Measurements from ENCODE around the gene TRIM8.

Gene TRIM8

DNA sequence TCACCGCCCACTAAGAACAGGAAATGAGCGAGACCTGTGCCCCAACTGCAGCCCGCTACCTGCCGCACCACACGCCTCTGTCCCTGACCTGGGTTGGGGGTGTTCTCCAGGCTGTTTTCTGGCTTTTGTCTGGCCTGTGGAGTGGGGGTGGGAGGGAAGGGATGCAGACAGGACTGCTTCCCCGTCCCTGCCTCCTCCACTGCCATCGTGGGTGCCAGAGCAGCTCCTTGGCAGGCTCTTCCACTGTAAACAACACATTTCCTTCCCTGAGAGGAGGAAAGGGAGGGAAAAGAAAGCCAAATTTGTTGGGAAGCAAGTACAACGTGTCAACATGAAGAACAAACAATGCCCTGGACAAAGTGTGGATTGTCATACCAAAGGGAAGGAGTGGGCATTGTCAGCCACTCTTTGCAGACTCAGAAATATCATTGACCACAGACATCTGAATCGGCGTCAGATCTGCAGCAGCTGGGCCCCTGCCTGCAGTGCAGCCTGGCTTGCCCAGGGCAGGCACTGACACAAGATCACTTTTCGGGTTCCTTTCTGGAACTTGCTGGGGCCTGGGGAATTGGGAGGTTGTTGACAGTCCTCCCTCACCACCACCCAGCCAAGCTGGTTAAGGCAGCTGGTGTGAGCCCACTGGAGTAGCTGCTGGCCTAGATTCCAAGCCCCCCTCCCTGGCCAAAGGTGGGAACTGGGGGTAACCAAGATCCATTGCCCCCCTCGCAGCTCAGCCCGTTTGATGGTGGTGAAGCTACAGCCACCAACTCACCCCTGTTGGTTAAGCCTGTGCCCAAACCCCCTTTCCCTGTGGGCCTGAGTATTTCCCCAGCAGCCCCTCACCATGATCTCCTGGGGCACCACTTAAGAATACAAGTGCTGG is 22.6 kb upstream of the TRIM8 start:
- peak overlapping the region; percentile 40 for H3K27ac ChIP-seq
- TF ChIP-seq, protein P1, sequence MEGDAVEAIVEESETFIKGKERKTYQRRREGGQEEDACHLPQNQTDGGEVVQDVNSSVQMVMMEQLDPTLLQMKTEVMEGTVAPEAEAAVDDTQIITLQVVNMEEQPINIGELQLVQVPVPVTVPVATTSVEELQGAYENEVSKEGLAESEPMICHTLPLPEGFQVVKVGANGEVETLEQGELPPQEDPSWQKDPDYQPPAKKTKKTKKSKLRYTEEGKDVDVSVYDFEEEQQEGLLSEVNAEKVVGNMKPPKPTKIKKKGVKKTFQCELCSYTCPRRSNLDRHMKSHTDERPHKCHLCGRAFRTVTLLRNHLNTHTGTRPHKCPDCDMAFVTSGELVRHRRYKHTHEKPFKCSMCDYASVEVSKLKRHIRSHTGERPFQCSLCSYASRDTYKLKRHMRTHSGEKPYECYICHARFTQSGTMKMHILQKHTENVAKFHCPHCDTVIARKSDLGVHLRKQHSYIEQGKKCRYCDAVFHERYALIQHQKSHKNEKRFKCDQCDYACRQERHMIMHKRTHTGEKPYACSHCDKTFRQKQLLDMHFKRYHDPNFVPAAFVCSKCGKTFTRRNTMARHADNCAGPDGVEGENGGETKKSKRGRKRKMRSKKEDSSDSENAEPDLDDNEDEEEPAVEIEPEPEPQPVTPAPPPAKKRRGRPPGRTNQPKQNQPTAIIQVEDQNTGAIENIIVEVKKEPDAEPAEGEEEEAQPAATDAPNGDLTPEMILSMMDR (IDR thresholded peaks at IDR 0.05) = no peak
- TF ChIP-seq ZFX (IDR thresholded peaks at IDR 0.05; ENCODE audit: borderline replicate concordance) = no peak

DNA sequence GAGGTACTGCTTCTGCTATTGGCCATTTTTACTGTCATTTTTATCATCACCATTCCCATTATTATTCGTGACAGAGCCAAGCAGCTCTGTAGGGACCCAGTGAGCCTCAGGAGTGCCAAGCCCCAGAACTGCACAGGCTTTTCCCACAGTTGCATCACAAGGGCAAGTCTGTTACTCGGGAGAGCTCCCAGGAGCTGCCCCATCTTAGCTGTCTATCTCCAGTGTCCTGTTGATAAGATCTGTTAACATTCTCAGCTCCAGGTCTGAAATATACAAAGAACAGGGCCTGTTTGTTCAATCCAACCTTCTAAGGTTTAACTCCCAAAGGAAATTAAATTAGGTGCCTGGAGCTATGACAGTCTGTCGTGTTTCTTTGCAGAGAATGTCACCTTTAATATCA is 20.2 kb upstream of the TRIM8 start:
- H3K27ac ChIP-seq = no peak overlapping the region
- TF ChIP-seq, protein P1 (IDR thresholded peaks at IDR 0.05) = no peak
- TF ChIP-seq ZFX (IDR thresholded peaks at IDR 0.05; ENCODE audit: borderline replicate concordance) = no peak

DNA sequence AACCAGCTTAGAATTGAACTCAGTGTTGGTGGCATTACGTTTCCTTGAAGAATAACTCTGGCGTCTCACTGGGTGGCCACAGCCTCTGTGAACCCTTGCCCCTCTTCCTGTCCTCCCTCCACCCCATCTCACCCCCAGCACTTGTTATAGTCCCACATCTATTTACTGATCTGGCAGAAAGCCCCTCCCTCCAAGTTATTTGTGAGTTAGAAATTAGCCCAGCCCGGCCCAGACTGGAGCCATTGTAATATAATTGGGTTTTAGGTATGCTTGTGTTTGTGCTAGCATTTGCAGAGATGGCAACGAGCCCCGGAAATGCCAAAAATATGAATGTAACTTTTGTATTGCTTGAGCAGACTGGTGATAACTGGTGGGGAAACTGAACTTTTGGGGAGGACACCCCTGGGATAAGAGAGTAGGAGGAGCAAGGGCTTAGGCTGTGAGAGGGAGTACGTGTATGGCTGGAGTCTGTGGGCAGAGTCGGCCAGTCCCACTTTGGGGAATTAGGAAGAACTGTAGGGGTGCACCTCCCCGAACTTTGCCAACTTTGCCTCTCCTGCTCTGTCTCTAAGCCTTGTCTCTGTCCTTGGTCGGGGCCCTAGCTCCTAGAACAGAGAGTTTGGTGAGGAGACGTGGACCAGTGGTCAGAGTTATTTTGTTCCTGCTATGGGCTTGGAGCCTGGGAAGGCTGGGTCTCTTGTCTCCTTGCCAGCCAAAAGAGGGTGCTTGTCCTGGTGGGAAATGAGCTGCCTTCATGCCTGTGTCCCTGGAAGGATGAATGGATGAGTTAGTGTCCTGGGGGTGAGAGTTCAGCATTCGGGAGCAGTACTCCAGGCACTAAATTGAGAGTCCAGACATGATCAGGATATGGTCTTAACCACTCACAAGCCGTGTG is 19.3 kb upstream of the TRIM8 start:
- no peak overlapping the region for H3K27ac ChIP-seq
- no peak for TF ChIP-seq ZFX (IDR thresholded peaks at IDR 0.05; ENCODE audit: borderline replicate concordance)
- TF ChIP-seq, protein P1 (IDR thresholded peaks at IDR 0.05) = no peak

DNA sequence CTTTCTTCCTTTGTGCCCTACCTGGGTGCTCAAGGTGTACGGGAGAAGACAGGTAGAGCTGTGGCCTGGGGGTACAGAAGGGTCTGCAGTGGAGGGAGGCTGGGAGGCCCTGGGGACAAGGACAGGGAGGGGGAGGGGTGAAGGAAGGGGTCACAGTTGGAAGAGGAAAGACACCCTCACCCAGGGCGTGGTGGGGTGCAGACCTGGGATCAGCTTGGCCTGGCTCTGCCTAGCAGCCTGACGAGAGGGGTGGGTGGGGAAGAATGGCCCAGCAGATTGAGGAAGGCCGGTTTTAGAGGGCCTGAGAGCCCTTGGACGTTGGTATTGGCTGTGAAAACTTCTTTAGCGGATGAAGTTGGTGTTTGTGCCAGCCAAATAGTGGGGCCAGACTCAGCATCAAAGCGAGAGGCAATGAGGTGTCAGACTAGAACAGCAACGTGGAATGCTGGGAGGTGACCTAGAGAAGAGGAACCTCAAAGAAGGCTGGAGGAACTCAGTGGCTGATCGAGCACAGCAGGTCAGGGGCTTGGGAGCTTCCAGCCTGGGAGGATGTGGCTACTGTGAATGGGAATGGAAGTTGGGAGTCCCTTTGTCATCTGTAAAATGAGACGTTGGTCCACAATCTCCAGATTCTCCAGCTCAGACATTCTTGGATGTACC is 18.1 kb upstream of the TRIM8 start:
- TF ChIP-seq, protein P1 (IDR thresholded peaks at IDR 0.05) = no peak
- no peak for TF ChIP-seq ZFX (IDR thresholded peaks at IDR 0.05; ENCODE audit: borderline replicate concordance)
- H3K27ac ChIP-seq = no peak overlapping the region

DNA sequence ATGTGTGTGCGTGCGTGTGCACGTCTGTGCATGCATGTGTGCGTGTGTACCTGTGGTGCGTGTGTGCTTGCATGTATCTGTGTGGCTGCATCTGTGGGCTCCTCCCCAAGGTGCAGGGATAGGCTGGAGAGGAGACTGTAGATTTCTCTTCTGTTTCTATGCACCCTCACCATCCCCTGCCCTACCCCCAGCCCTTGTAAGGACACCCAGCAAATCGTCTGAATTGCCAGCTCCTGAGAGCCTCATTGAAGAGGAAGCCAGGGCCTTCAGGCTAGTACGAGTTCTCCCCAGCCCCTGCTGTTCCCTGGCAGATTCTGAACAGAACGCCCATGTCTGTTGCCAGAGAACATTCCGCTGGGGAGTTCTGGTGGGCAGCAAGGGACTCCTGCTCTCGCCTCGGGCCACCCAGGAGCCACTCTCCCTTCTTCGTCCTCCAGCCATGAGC is 17.0 kb upstream of the TRIM8 start:
- no peak overlapping the region for H3K27ac ChIP-seq
- no peak for TF ChIP-seq ZFX (IDR thresholded peaks at IDR 0.05; ENCODE audit: borderline replicate concordance)
- TF ChIP-seq, protein P1 (IDR thresholded peaks at IDR 0.05) = no peak

DNA sequence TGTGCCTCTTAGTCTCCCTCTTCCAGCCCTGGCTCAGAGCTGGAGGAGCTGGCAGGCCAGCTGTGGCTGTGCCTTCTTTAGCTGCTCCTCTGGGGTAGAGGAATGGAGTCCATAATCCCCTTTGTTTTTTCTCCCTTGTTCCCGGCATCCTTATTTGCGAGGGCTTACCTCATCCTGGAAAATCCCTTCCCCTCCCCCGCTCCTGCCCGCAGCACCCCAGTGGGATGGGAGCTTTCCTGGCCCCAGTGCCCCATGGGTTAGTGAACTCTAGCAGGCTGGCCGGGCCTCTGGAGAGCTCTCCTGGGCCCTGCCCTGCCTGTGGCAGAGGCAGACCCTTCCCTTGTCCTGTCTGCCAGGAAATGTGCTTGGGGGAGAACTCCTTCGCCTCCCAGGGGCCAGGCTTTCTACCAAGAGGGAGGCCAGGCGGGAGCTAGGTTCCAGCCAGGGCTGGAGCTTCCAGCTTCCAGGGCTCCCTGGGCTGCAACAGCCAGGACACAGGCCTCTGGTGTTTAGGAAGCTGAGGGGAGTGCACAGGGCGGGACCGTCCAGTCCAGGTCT is 16.5 kb upstream of the TRIM8 start:
- no peak overlapping the region for H3K27ac ChIP-seq
- TF ChIP-seq, protein P1 (IDR thresholded peaks at IDR 0.05) = no peak
- no peak for TF ChIP-seq ZFX (IDR thresholded peaks at IDR 0.05; ENCODE audit: borderline replicate concordance)
